Uterus (tissue), 4 donors: ENCODE data around the gene BTK. TPM values are rescaled to one million over a fixed set of nuclear protein-coding genes. Genes with fewer than 3 reads are reported as not detected.

ENCODE experiments used
- DNase-seq, 2 donors: peaks; one replicate each; pipeline ENCODE4 v3.0.0-alpha.2; 2019 to 2020
- H3K27ac ChIP-seq, 2 donors: fragments of 200-600 bp; sonication (generic); 1 replicate in 1 of 2; 2 replicates in 1 of 2; pipeline ENCODE4 v1.5.1; 2016 to 2018
- H3K27me3 ChIP-seq, 2 donors: fragments of 200-600 bp; sonication (generic); one replicate each; pipeline ENCODE4 v1.5.1; 2018 to 2019; ENCODE audit warnings: control low read depth in 1 of 2
- H3K36me3 ChIP-seq, 2 donors: fragments of 200-600 bp; sonication (generic); one replicate each; pipeline ENCODE4 v1.5.1; 2019; ENCODE audit warnings: control low read depth in 1 of 2
- H3K4me1 ChIP-seq, 2 donors: fragments of 200-600 bp; sonication (generic); one replicate each; pipeline ENCODE4 v1.5.1; 2018 to 2019; ENCODE audit warnings: control low read depth in 1 of 2
- H3K4me3 ChIP-seq, 2 donors: fragments of 200-600 bp; sonication (generic); 1 replicate in 1 of 2; 2 replicates in 1 of 2; pipeline ENCODE4 v1.5.1; 2018 to 2019; ENCODE audit warnings: mild to moderate bottlenecking in 1 of 2
- H3K9me3 ChIP-seq, 2 donors: fragments of 200-600 bp; sonication (generic); one replicate each; pipeline ENCODE4 v1.5.1; 2019; ENCODE audit warnings: control low read depth in 1 of 2
- CTCF ChIP-seq, 4 experiments: fragments of 200-600 bp in 2 of 4; fragments of 450-650 bp in 2 of 4; sonication (generic) in 2 of 4; IDR thresholded peaks; one replicate each; pipeline ENCODE4 v1.5.1; 2016 to 2019; ENCODE audit warnings: antibody characterized with exemption in 4 of 4, mild to moderate bottlenecking in 2 of 4, moderate library complexity in 1 of 4
- POLR2A ChIP-seq, 2 donors: fragments of 450-650 bp; IDR thresholded peaks; one replicate each; pipeline ENCODE4 v1.6.1; 2016; ENCODE audit warnings: antibody characterized with exemption in 2 of 2, mild to moderate bottlenecking in 1 of 2, moderate library complexity in 1 of 2
- intact Hi-C: fragments of 100-400 bp; cut with DNase I; formaldehyde crosslinking; loops from one replicate; pipeline ENCODE4 v1.15.1; 2023; ENCODE audit warnings: low total_unique reads
- total RNA-seq, 4 donors: library from RNA; depleted of rRNA in 3 of 4; stranded (reverse); fragments of >200 nt in 3 of 4; gene quantifications; one replicate each; pipeline versions ENCODE4 v1.1.0 to v1.2.4, GENCODE V29; 2014 to 2023
- donor health status: DM: yes; HTN: yes; CAD: no.

BTK gene
- total RNA-seq, 4 donors from 2014 or later = 1.2 to 5.9 (median 2.5) TPM

- Histone ChIP-seq H3K27me3 (no peaks in the 10 kb centered on the region), H3K27ac (no peak overlapping the region), H3K36me3 (no peaks in the 10 kb centered on the region), H3K4me3 (no peak overlapping the region), H3K4me1 (peaks cover 0 to 4% of the 10 kb centered on the region in 2 donors), H3K9me3 (no peaks in the 10 kb centered on the region)
- TF ChIP-seq CTCF (IDR thresholded peaks at IDR 0.05) (no peak), POLR2A (IDR thresholded peaks at IDR 0.05) (no peak)
- intact Hi-C loops = no loop called here
- no peak for DNase-seq
Observed at GRCh38 chrX:101411984-101412383, 26.0 kb upstream of the BTK start.

- intact Hi-C loops = no loop called here
- DNase-seq = no peak
- H3K4me3 ChIP-seq = no peak overlapping the region
- peaks cover 0 to 4% of the 10 kb centered on the region in 2 donors for H3K4me1 ChIP-seq
- H3K36me3 ChIP-seq = no peaks in the 10 kb centered on the region
- peak overlapping the region in 1 of 2 donors; percentile 97 for H3K27ac ChIP-seq
- no peaks in the 10 kb centered on the region for H3K9me3 ChIP-seq
- no peaks in the 10 kb centered on the region for H3K27me3 ChIP-seq
- TF ChIP-seq CTCF (IDR thresholded peaks at IDR 0.05) = no peak
- TF ChIP-seq POLR2A (IDR thresholded peaks at IDR 0.05) = no peak
Observed at GRCh38 chrX:101410461-101410860, 24.5 kb upstream of the BTK start.

- Histone ChIP-seq H3K27me3 (no peaks in the 10 kb centered on the region), H3K4me1 (no peaks in the 10 kb centered on the region), H3K36me3 (no peaks in the 10 kb centered on the region), H3K9me3 (no peaks in the 10 kb centered on the region), H3K27ac (peak overlapping the region; percentile 93 to 97), H3K4me3 (peak overlapping the region; percentile 52 to 57)
- DNase-seq = no peak
- intact Hi-C loops = no loop called here
- TF ChIP-seq POLR2A (IDR thresholded peaks at IDR 0.05) (no peak), CTCF (IDR thresholded peaks at IDR 0.05) (no peak)
Observed at GRCh38 chrX:101409043-101409442, 23.1 kb upstream of the BTK start.

- no peaks in the 10 kb centered on the region for H3K4me1 ChIP-seq
- no peaks in the 10 kb centered on the region for H3K36me3 ChIP-seq
- peak overlapping the region; percentile 93 to 97 for H3K27ac ChIP-seq
- H3K9me3 ChIP-seq = no peaks in the 10 kb centered on the region
- intact Hi-C loops = no loop called here
- TF ChIP-seq POLR2A (IDR thresholded peaks at IDR 0.05) (no peak), CTCF (IDR thresholded peaks at IDR 0.05) (peak in 1 of 4 experiments; percentile 31)
- DNase-seq = no peak
- H3K27me3 ChIP-seq = no peaks in the 10 kb centered on the region
- H3K4me3 ChIP-seq = peak overlapping the region; percentile 52 to 57
Observed at GRCh38 chrX:101408532-101408841, 22.5 kb upstream of the BTK start.

GRCh38 chrX:101407748-101408531, 21.9 kb upstream of the BTK start, which contains the start of the genes GLA and HNRNPH2:
GLA (minus strand) TSS chrX:101407925; CDS start chrX:101407903, 22 bp downstream.
HNRNPH2 (plus strand) TSS chrX:101408222; CDS start chrX:101411989, 3,767 bp downstream.
- Histone ChIP-seq H3K27me3 (no peaks in the 10 kb centered on the region), H3K4me1 (no peaks in the 10 kb centered on the region), H3K36me3 (no peaks in the 10 kb centered on the region), H3K27ac (peak within 1 kb of the TSS; percentile 93 to 97), H3K9me3 (no peaks in the 10 kb centered on the region), H3K4me3 (peak within 1 kb of the TSS; percentile 55 to 57)
- DNase-seq = peak; percentile 88 to 95
- intact Hi-C loops = no loop called here
- peak; percentile 67 to 86 for TF ChIP-seq POLR2A (IDR thresholded peaks at IDR 0.05)
- no peak for TF ChIP-seq CTCF (IDR thresholded peaks at IDR 0.05)
